Subcutaneous abdominal adipose tissue (tissue), 5 donors: ENCODE results near the gene IL17RD.

Experiments used
- H3K27ac ChIP-seq: one replicate; pipeline ENCODE4 v1.7.0; 2013; ENCODE audit warnings: low read depth, mild to moderate bottlenecking, inconsistent platforms, low read length, moderate library complexity
- H3K27me3 ChIP-seq, 5 donors: one replicate each; pipeline ENCODE4 v1.7.0; 2013; ENCODE audit warnings: low read length in 5 of 5, inconsistent platforms in 1 of 5; ENCODE audit not compliant: control insufficient read depth in 5 of 5, insufficient read depth in 4 of 5
- H3K36me3 ChIP-seq, 5 donors: one replicate each; pipeline ENCODE4 v1.7.0; 2013; ENCODE audit warnings: low read length in 5 of 5; ENCODE audit not compliant: control insufficient read depth in 5 of 5, insufficient read depth in 5 of 5
- H3K4me1 ChIP-seq, 5 donors: one replicate each; pipeline ENCODE4 v1.7.0; 2013; ENCODE audit warnings: low read length in 5 of 5, mild to moderate bottlenecking in 3 of 5, moderate library complexity in 1 of 5; ENCODE audit not compliant: control insufficient read depth in 5 of 5, insufficient read depth in 5 of 5
- H3K4me3 ChIP-seq, 5 donors: one replicate each; pipeline ENCODE4 v1.7.0; 2013; ENCODE audit warnings: low read length in 5 of 5, low read depth in 1 of 5
- H3K9ac ChIP-seq, 5 donors: one replicate each; pipeline ENCODE4 v1.7.0; 2013; ENCODE audit warnings: low read length in 5 of 5, mild to moderate bottlenecking in 4 of 5, moderate library complexity in 3 of 5
- H3K9me3 ChIP-seq, 5 donors: one replicate each; pipeline ENCODE4 v1.7.0; 2013; ENCODE audit warnings: low read length in 5 of 5; ENCODE audit not compliant: control insufficient read depth in 5 of 5
- donor health status: healthy.
- donor health status: healthy.
- donor health status: healthy.
- donor health status: healthy.
- donor health status: healthy.

The IL17RD gene

GRCh38 chr3:57043518-57043917 lies 121.6 kb downstream of the IL17RD start:
- H3K9ac ChIP-seq, result no peak overlapping the region
- H3K36me3 ChIP-seq, result no peaks in the 10 kb centered on the region
- no peak overlapping the region for H3K4me3 ChIP-seq
- peaks cover 2 to 27% (median 17%) of the 10 kb centered on the region in 5 donors for H3K4me1 ChIP-seq
- H3K27ac ChIP-seq, result no peak overlapping the region
- no peaks in the 10 kb centered on the region for H3K9me3 ChIP-seq
- H3K27me3 ChIP-seq, result no peaks in the 10 kb centered on the region

GRCh38 chr3:57041674-57042073 lies 123.5 kb downstream of the IL17RD start:
- no peaks in the 10 kb centered on the region for H3K36me3 ChIP-seq
- peaks cover 2 to 10% (median 4%) of the 10 kb centered on the region in 5 donors for H3K4me1 ChIP-seq
- no peak overlapping the region for H3K27ac ChIP-seq

More at GRCh38 chr3:57041674-57042073, 123.5 kb downstream of the IL17RD start:
- H3K27me3 ChIP-seq, result no peaks in the 10 kb centered on the region
- no peak overlapping the region for H3K9ac ChIP-seq
- H3K9me3 ChIP-seq, result no peaks in the 10 kb centered on the region
- H3K4me3 ChIP-seq, result no peak overlapping the region
